ENCODE data around the gene RALB. TPM values are rescaled to one million over a fixed set of nuclear protein-coding genes. Genes with fewer than 3 reads are reported as not detected.

Gene RALB
- total and polyA plus RNA-seq, 2 of the 8 experiments (the other 6 are each of a cell fraction or from before 2014, with no cell fraction given): 12.0 to 16.6 TPM

- TF ChIP-seq RFX5 (IDR thresholded peaks at IDR 0.05; ENCODE audit: borderline replicate concordance, low read depth, low read length) (no peak), SUZ12 (IDR thresholded peaks at IDR 0.05; ENCODE audit: low read length) (no peak), KDM4A (IDR thresholded peaks at IDR 0.05; ENCODE audit: low read depth, low read length, severe bottlenecking) (no peak), TEAD4 (IDR thresholded peaks at IDR 0.05; ENCODE audit: low read depth, low read length) (no peak)
These were observed 67.2 kb downstream of the RALB start (continued) for GRCh38 chr2:120319686-120320317.
